H1 (cell line): ENCODE results near the gene NELFCD. TPM values are rescaled to one million over a fixed set of nuclear protein-coding genes. Genes with fewer than 3 reads are reported as not detected.
"Not testable (repeated sequence)": the region's sequence is repeated elsewhere in the genome, so short reads cannot be mapped to it uniquely, and the experiment has no call there.

ENCODE experiments used
- CTCF ChIA-PET: fragments of 300-600 bp; sonication (Branson Sonifier 250); formaldehyde crosslinking; loops from one replicate; lab custom pipeline; 2021; ENCODE audit not compliant: partially characterized antibody; lab: Charles Lee
- POLR2A ChIA-PET: fragments of 300-600 bp; sonication (Branson Sonifier 250); formaldehyde crosslinking; loops from one replicate; lab custom pipeline; 2021; ENCODE audit warnings: inconsistent platforms; ENCODE audit not compliant: partially characterized antibody; lab: Charles Lee
- DNase-seq, 2 experiments: peaks; one replicate each; pipeline versions ENCODE4 v3.0.0 to v3.0.0-alpha.2; 2010 to 2022; ENCODE audit warnings: low spot score in 2 of 2, low read depth in 1 of 2, mixed read lengths in 1 of 2
- FAIRE-seq: peaks from 2 replicates; lab custom pipeline; 2011; peaks lifted over from hg19 to GRCh38; lab: Jason Lieb, UNC
- H2AFZ ChIP-seq: 2 replicates; pipeline ENCODE4 v1.8.1; 2012; ENCODE audit warnings: low read length, inconsistent platforms
- H2AK5ac ChIP-seq: 2 replicates; pipeline ENCODE4 v1.6.1; 2013; ENCODE audit warnings: low read depth, low read length
- H2BK120ac ChIP-seq: replicated peaks from 2 replicates; pipeline ENCODE3; 2013; ENCODE audit warnings: low read depth, low read length, inconsistent platforms
- H2BK12ac ChIP-seq: 2 replicates; pipeline ENCODE4 v1.6.1; 2013; ENCODE audit warnings: low read depth, low read length
- H2BK15ac ChIP-seq: 2 replicates; pipeline ENCODE4 v1.6.1; 2013; ENCODE audit warnings: low read length
- H2BK20ac ChIP-seq: 2 replicates; pipeline ENCODE4 v1.6.1; 2013; ENCODE audit warnings: low read length
- H2BK5ac ChIP-seq: 2 replicates; pipeline ENCODE4 v1.6.1; 2013; ENCODE audit warnings: low read depth, low read length
- H3K14ac ChIP-seq: 2 replicates; pipeline ENCODE4 v1.6.1; 2013; ENCODE audit warnings: inconsistent platforms; ENCODE audit not compliant: insufficient read length
- H3K18ac ChIP-seq: 2 replicates; pipeline ENCODE4 v1.6.1; 2013; ENCODE audit warnings: low read length; ENCODE audit errors: extremely low read depth
- H3K23ac ChIP-seq: 2 replicates; pipeline ENCODE4 v1.6.1; 2013; ENCODE audit warnings: inconsistent platforms; ENCODE audit not compliant: insufficient read length
- H3K23me2 ChIP-seq: 2 replicates; pipeline ENCODE4 v1.6.1; 2013; ENCODE audit warnings: low read depth, low read length
- H3K27ac ChIP-seq: 2 replicates; pipeline ENCODE4 v1.6.1; 2011; ENCODE audit warnings: low read depth, low read length, inconsistent platforms
- H3K27me3 ChIP-seq, 4 experiments: replicated peaks in 1 of 4; 1 replicate in 1 of 4; 2 replicates in 3 of 4; pipeline versions ENCODE4 v1.6.1 to v1.8.1; 2011 to 2013; ENCODE audit warnings: low read length in 3 of 4, mild to moderate bottlenecking in 3 of 4, inconsistent platforms in 2 of 4, mixed read lengths in 2 of 4, moderate library complexity in 1 of 4; ENCODE audit not compliant: control insufficient read depth in 3 of 4, insufficient read depth in 3 of 4; ENCODE audit errors: extremely low read depth in 1 of 4
- H3K36me3 ChIP-seq, 4 experiments: 2 replicates each; pipeline versions ENCODE4 v1.6.1 to v1.8.1; 2011 to 2013; ENCODE audit warnings: mild to moderate bottlenecking in 4 of 4, low read length in 3 of 4, moderate library complexity in 2 of 4, control low read depth in 1 of 4, inconsistent platforms in 1 of 4; ENCODE audit not compliant: insufficient read depth in 4 of 4, control insufficient read depth in 2 of 4
- H3K4ac ChIP-seq: replicated peaks from 2 replicates; pipeline ENCODE3; 2013; ENCODE audit warnings: low read length, low read depth, mixed read lengths, inconsistent platforms; ENCODE audit not compliant: insufficient read length
- H3K4me1 ChIP-seq, 4 experiments: replicated peaks in 1 of 4; 1 replicate in 1 of 4; 2 replicates in 3 of 4; pipeline versions ENCODE4 v1.6.1 to v1.8.1; 2011 to 2013; ENCODE audit warnings: low read length in 3 of 4, inconsistent platforms in 2 of 4, mixed read lengths in 1 of 4; ENCODE audit not compliant: insufficient read depth in 4 of 4, control insufficient read depth in 3 of 4
- H3K4me2 ChIP-seq, 2 experiments: 2 replicates each; pipeline versions ENCODE4 v1.6.1 to v1.8.1; 2011 to 2013; ENCODE audit warnings: low read depth in 2 of 2, low read length in 2 of 2, control low read depth in 1 of 2, inconsistent platforms in 1 of 2, mild to moderate bottlenecking in 1 of 2; ENCODE audit not compliant: insufficient read depth in 1 of 2
- H3K4me3 ChIP-seq, 4 experiments: fragments of 200-600, 300-600 bp in 1 of 4; sonication (generic), shearing (Covaris generic), sonication (Bioruptor Twin) in 1 of 4; 2 replicates each; pipeline versions ENCODE4 v1.5.1 to v1.8.1; 2011 to 2016; ENCODE audit warnings: low read length in 4 of 4, low read depth in 3 of 4, control low read depth in 2 of 4, inconsistent platforms in 2 of 4, mild to moderate bottlenecking in 2 of 4, mixed read lengths in 1 of 4, moderate library complexity in 1 of 4; ENCODE audit not compliant: insufficient read depth in 2 of 4; ENCODE audit errors: extremely low read depth in 1 of 4
- H3K56ac ChIP-seq: replicated peaks from 2 replicates; pipeline ENCODE3; 2013; ENCODE audit warnings: low read depth, mild to moderate bottlenecking, mixed read lengths, low read length, inconsistent platforms; ENCODE audit not compliant: insufficient read length
- H3K79me1 ChIP-seq: 2 replicates; pipeline ENCODE4 v1.6.1; 2013; ENCODE audit warnings: low read depth, low read length, control low read depth
- H3K79me2 ChIP-seq, 2 experiments: 2 replicates each; pipeline versions ENCODE4 v1.6.1 to v1.8.1; 2012 to 2013; ENCODE audit warnings: low read length in 2 of 2, mild to moderate bottlenecking in 2 of 2, inconsistent platforms in 1 of 2; ENCODE audit not compliant: insufficient read depth in 2 of 2, control insufficient read depth in 1 of 2
- H3K9ac ChIP-seq, 4 experiments: replicated peaks in 1 of 4; 1 replicate in 1 of 4; 2 replicates in 3 of 4; pipeline versions ENCODE4 v1.6.1 to v1.8.1; 2011 to 2013; ENCODE audit warnings: low read depth in 3 of 4, low read length in 3 of 4, control low read depth in 2 of 4, mild to moderate bottlenecking in 2 of 4, moderate library complexity in 2 of 4, inconsistent platforms in 1 of 4; ENCODE audit errors: extremely low read depth in 1 of 4
- H3K9me3 ChIP-seq, 2 experiments: 2 replicates each; pipeline versions ENCODE4 v1.6.1 to v1.8.1; 2012 to 2013; ENCODE audit warnings: mild to moderate bottlenecking in 2 of 2, moderate library complexity in 2 of 2, control low read depth in 1 of 2, inconsistent platforms in 1 of 2, low read depth in 1 of 2, low read length in 1 of 2, mixed read lengths in 1 of 2; ENCODE audit not compliant: insufficient read depth in 2 of 2
- H4K20me1 ChIP-seq, 2 experiments: replicated peaks in 1 of 2; 2 replicates each; pipeline versions ENCODE3 to v1.8.1; 2011 to 2013; ENCODE audit warnings: inconsistent platforms in 2 of 2, low read length in 2 of 2, mild to moderate bottlenecking in 1 of 2; ENCODE audit not compliant: insufficient read depth in 2 of 2, control insufficient read depth in 1 of 2
- H4K5ac ChIP-seq: 2 replicates; pipeline ENCODE4 v1.6.1; 2013; ENCODE audit warnings: low read length, low read depth, mixed read lengths, inconsistent platforms; ENCODE audit not compliant: insufficient read length
- H4K8ac ChIP-seq: 2 replicates; pipeline ENCODE4 v1.8.0; 2013; ENCODE audit warnings: mild to moderate bottlenecking, moderate library complexity, low read length, inconsistent platforms; ENCODE audit not compliant: insufficient read depth; ENCODE audit errors: extremely low read depth
- H4K91ac ChIP-seq: replicated peaks from 2 replicates; pipeline ENCODE3; 2013; ENCODE audit warnings: low read length, mixed read lengths, inconsistent platforms; ENCODE audit not compliant: insufficient read length
- WGBS, 2 experiments: shearing (Covaris generic) in 1 of 2; methylation state at CpG; one replicate each; pipeline versions ENCODE4 v1.1.6 to v1.1.7; 2013 to 2015; ENCODE audit warnings: low lambda C conversion rate in 2 of 2, mixed read lengths in 2 of 2, inconsistent platforms in 1 of 2, low coverage in 1 of 2, missing lambda C conversion rate in 1 of 2; ENCODE audit not compliant: insufficient replicate concordance in 2 of 2, insufficient coverage in 1 of 2, insufficient read length in 1 of 2; ENCODE audit errors: extremely low coverage in 1 of 2, missing lambda C conversion rate in 1 of 2; 5-methylcytosine and 5-hydroxymethylcytosine counted together
- polyA plus RNA-seq, 7 experiments: library from polyadenylated mRNA; depleted of rRNA in 3 of 7; stranded (reverse) in 5 of 7; unstranded in 2 of 7; fragments of >200 nt in 5 of 7; fragments of 200-250 nt in 2 of 7; gene quantifications; 1 replicate in 5 of 7; 2 replicates in 1 of 7; 4 replicates in 1 of 7; pipeline versions ENCODE4 v1.2.1 to v1.2.3, GENCODE V29; 2011 to 2013; ENCODE audit warnings: missing spikeins in 2 of 7, mixed read lengths in 2 of 7
- total RNA-seq: library from RNA; stranded (reverse); fragmentation: NEBNext Ultra II Directional; extraction: Animal tissue kit (Norgen Biotek cat#: 25700); gene quantifications from 2 replicates; pipeline ENCODE4 v1.2.1, GENCODE V29; 2021

NELFCD gene
- total and polyA plus RNA-seq, 2 of the 8 experiments (the other 6 are each of a cell fraction or from before 2014, with no cell fraction given) = 35.5 to 59.6 TPM

DNA sequence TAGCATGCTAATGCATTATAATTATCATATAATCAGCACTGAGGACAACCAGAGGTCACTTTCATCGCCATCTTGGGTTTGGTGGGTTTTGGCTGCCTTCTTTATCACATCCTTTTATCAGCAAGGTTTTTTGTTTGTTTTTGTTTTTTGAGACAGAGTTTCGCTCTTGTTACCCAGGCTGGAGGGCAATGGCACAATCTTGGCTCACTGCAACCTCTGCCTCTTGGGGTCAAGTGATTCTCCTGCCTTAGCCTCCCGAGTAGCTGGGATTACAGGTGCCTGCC, 30.8 kb downstream of the NELFCD start:
- H3K4me2 ChIP-seq, H4K91ac ChIP-seq, H4K8ac ChIP-seq, FAIRE-seq, POLR2A ChIA-PET, H2BK5ac ChIP-seq, H2BK12ac ChIP-seq, H3K56ac ChIP-seq, H3K27ac ChIP-seq, H3K27me3 ChIP-seq, H3K79me2 ChIP-seq, H3K79me1 ChIP-seq, H3K23me2 ChIP-seq, H2AK5ac ChIP-seq, H2BK15ac ChIP-seq, H3K18ac ChIP-seq, DNase-seq, H2BK20ac ChIP-seq, H4K5ac ChIP-seq, H3K9me3 ChIP-seq, H2BK120ac ChIP-seq, H3K9ac ChIP-seq, H3K4me3 ChIP-seq, H2AFZ ChIP-seq, H3K14ac ChIP-seq, H4K20me1 ChIP-seq, H3K36me3 ChIP-seq, H3K4ac ChIP-seq, H3K4me1 ChIP-seq, H3K23ac ChIP-seq: not testable (repeated sequence)
- WGBS, 2 experiments = 98% methylated on average over 3 of the region's 3 CpGs; no CpG with 5 or more reads in 1 of the 2 experiments
- CTCF ChIA-PET = interaction anchor here (1.0 to 1.3 kb wide), 3 partner anchors 11 to 443 kb away, joined by 3 read pairs; no protein-coding TSS in a partner anchor
